Esophagus squamous epithelium (tissue), 4 donors: ENCODE results near the gene KIAA1671.

ENCODE experiments used
- CTCF ChIP-seq, 6 experiments: fragments of 450-650 bp in 4 of 6; fragments of 200-600 bp in 2 of 6; sonication (generic) in 2 of 6; IDR thresholded peaks; one replicate each; pipeline ENCODE4 v1.5.1; 2016 to 2019; ENCODE audit warnings: antibody characterized with exemption in 6 of 6, mild to moderate bottlenecking in 4 of 6, moderate library complexity in 4 of 6
- POLR2A ChIP-seq, 4 donors: fragments of 450-650 bp; IDR thresholded peaks; one replicate each; pipeline ENCODE4 v1.6.1; 2017; ENCODE audit warnings: antibody characterized with exemption in 4 of 4, mild to moderate bottlenecking in 4 of 4, moderate library complexity in 3 of 4

DNA sequence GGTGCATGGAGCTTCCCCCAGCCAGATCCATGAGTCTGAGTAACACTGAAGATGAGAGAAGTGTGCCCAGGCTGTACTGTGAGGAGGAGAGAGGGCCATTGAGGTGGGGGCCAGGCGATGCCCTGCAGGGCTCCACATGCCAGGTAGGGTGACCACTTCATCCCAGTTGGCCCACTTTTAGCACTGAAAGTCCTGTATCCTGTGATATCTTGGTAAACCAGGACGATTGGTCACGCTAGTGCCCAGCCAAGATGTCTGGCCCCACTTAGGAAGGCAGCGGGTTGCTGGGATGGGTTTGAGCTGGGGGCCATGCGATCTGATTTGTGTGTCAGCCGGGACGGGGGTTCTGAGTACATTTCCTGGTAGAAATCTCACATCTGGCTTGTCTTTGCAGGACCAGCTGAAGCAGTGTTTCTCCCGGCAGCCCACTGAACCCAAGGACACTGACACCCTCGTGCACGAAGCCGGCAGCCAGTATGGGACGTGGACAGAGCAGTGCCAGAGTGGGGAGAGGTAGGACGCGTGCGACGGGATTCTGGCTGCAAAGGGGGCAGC is 218.0 kb downstream of the KIAA1671 start:
- TF ChIP-seq CTCF (IDR thresholded peaks at IDR 0.05) (no peak), POLR2A (IDR thresholded peaks at IDR 0.05) (no peak)
